Smooth muscle cell (in vitro differentiated cells): ENCODE results near the gene RELL2. TPM values are rescaled to one million over a fixed set of nuclear protein-coding genes. Genes with fewer than 3 reads are reported as not detected.

Experiments
- DNase-seq: peaks from one replicate; lab custom pipeline; 2025; ENCODE audit not compliant: unreplicated experiment; lab: John Stamatoyannopoulos, UW
- H2AFZ ChIP-seq: fragments of 200-600 bp; sonication (generic); 2 replicates; pipeline ENCODE4 v1.6.0; 2016; ENCODE audit warnings: antibody characterized with exemption, low read depth, mild to moderate bottlenecking
- H3F3A ChIP-seq: fragments of 200-600 bp; sonication (generic); 2 replicates; pipeline ENCODE4 v1.6.0; 2017; ENCODE audit warnings: antibody characterized with exemption, low read depth
- H3K27ac ChIP-seq: fragments of 200-600 bp; sonication (generic); 2 replicates; pipeline ENCODE4 v1.5.1; 2016; ENCODE audit warnings: low read depth, mild to moderate bottlenecking
- H3K27me3 ChIP-seq: fragments of 200-600 bp; sonication (generic); 2 replicates; pipeline ENCODE4 v1.6.1; 2016; ENCODE audit warnings: low read depth, mild to moderate bottlenecking
- H3K36me3 ChIP-seq: fragments of 200-600 bp; sonication (generic); 2 replicates; pipeline ENCODE4 v1.5.1; 2016; ENCODE audit warnings: low read depth
- H3K4me1 ChIP-seq: fragments of 200-600 bp; sonication (generic); 2 replicates; pipeline ENCODE4 v1.5.1; 2016; ENCODE audit warnings: low read depth
- H3K4me2 ChIP-seq: fragments of 200-600 bp; sonication (generic); 2 replicates; pipeline ENCODE4 v1.6.0; 2016; ENCODE audit warnings: mild to moderate bottlenecking
- H3K4me3 ChIP-seq: fragments of 200-600 bp; sonication (generic); 2 replicates; pipeline ENCODE4 v1.5.1; 2016; ENCODE audit warnings: mild to moderate bottlenecking
- H3K79me2 ChIP-seq: fragments of 200-600 bp; sonication (generic); 2 replicates; pipeline ENCODE4 v1.6.0; 2016; ENCODE audit warnings: low read depth, mild to moderate bottlenecking
- H3K9ac ChIP-seq: fragments of 200-600 bp; sonication (generic); 2 replicates; pipeline ENCODE4 v1.6.0; 2016; ENCODE audit warnings: low read depth
- H3K9me3 ChIP-seq: fragments of 200-600 bp; sonication (generic); replicated peaks from 2 replicates; pipeline ENCODE4 v1.5.1; 2016; ENCODE audit warnings: low read depth
- H4K20me1 ChIP-seq: fragments of 200-600 bp; sonication (generic); 2 replicates; pipeline ENCODE4 v1.6.0; 2016; ENCODE audit warnings: low read depth
- WGBS: methylation state at CpG from one replicate; pipeline ENCODE4 v1.1.7; 2016; ENCODE audit warnings: low lambda C conversion rate; 5-methylcytosine and 5-hydroxymethylcytosine counted together
- polyA plus RNA-seq: library from polyadenylated mRNA; unstranded; fragments of >200 nt; fragmentation: Nextera tagmentation; extraction: Ambion mirVana; gene quantifications from 2 replicates; pipeline ENCODE4 v1.2.1, GENCODE V29; 2016
- total RNA-seq: library from RNA; depleted of rRNA; stranded (reverse); fragments of >200 nt; gene quantifications from 2 replicates; pipeline ENCODE4 v1.2.3, GENCODE V29; 2014
- TF ChIP-seq, protein P1 (sequence below): fragments of 200-600 bp; sonication (generic); IDR thresholded peaks from 2 replicates; pipeline ENCODE4 v1.5.1; 2017; ENCODE audit warnings: borderline replicate concordance, mild to moderate bottlenecking, antibody characterized with exemption; ENCODE audit not compliant: insufficient read depth, poor library complexity, severe bottlenecking

RELL2 gene
- total and polyA plus RNA-seq, 2 experiments from 2014 or later = 4.2 to 8.7 TPM

DNA sequence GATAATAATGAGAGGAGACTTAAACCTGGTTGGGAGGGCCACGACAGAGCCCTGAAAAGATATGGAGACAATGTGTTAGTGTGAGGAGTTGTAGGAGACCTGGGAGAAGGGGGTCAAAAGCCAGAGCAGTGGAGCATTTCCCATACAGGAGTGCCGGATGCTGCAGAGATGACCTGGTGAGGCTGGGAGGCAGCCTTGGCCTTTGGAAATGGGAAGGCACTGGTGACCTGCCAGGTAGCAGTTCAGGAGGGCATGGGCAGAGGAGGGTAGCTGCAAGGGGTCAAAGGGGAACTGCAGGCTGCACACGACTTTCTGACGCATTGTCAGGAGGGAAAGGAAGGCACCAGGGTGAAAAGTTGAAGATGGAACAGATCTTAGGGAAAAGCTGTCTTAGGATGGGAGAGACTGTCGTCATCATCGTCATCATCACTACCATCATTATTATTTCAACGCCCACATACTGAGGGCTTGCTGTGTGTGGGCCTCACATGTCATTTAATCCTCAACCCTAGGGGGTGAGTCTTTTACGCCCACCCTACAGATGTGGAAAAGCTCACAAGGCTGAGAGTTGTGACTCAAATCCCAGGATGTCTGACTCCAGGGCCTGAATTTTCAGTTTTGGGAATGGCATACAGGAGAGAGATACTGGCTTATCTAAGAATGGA, 31.9 kb downstream of the RELL2 start:
- no peak overlapping the region for H3K9ac ChIP-seq
- no peaks in the 10 kb centered on the region for H4K20me1 ChIP-seq
- DNase-seq = no peak
- H3K27ac ChIP-seq = peak overlapping the region; percentile 77
- no peaks in the 10 kb centered on the region for H3K27me3 ChIP-seq
- no peak overlapping the region for H3K4me3 ChIP-seq
- H3K36me3 ChIP-seq = no peaks in the 10 kb centered on the region
- H2AFZ ChIP-seq = no peak overlapping the region
- H3K9me3 ChIP-seq = no peaks in the 10 kb centered on the region
- TF ChIP-seq, protein P1, sequence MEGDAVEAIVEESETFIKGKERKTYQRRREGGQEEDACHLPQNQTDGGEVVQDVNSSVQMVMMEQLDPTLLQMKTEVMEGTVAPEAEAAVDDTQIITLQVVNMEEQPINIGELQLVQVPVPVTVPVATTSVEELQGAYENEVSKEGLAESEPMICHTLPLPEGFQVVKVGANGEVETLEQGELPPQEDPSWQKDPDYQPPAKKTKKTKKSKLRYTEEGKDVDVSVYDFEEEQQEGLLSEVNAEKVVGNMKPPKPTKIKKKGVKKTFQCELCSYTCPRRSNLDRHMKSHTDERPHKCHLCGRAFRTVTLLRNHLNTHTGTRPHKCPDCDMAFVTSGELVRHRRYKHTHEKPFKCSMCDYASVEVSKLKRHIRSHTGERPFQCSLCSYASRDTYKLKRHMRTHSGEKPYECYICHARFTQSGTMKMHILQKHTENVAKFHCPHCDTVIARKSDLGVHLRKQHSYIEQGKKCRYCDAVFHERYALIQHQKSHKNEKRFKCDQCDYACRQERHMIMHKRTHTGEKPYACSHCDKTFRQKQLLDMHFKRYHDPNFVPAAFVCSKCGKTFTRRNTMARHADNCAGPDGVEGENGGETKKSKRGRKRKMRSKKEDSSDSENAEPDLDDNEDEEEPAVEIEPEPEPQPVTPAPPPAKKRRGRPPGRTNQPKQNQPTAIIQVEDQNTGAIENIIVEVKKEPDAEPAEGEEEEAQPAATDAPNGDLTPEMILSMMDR = no peak
- no peak overlapping the region for H3K4me2 ChIP-seq
- no peaks in the 10 kb centered on the region for H3K79me2 ChIP-seq
- H3F3A ChIP-seq = no peaks in the 10 kb centered on the region
- no peaks in the 10 kb centered on the region for H3K4me1 ChIP-seq
- 61% methylated on average over 8 of the region's 8 CpGs for WGBS

DNA sequence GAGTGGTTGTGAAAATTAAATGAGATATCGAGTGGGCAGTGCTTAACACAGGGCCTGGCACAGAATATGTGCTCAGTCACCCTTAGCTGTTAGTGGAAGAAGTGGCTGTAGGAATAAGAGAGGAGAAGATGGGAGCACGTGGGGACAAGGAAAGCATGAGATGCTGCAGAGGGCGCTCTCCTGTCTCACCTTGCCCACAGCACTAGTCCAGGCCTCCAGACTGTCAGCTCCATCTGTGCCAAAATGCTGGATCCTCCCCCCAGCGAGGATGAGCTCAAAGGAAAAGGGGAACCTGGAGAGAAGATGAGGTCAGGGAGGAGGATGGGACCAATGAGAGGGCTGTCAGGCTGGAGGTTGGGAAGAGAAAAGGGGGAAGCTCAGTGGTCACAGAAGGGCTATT, 32.7 kb downstream of the RELL2 start:
- peak overlapping the region; percentile 15 for H3K9ac ChIP-seq
- peak overlapping the region; percentile 77 for H3K27ac ChIP-seq
- H3K27me3 ChIP-seq = no peaks in the 10 kb centered on the region
- TF ChIP-seq, protein P1 = no peak
- H3K4me2 ChIP-seq = no peak overlapping the region
- no peaks in the 10 kb centered on the region for H3K4me1 ChIP-seq
- no peak overlapping the region for H3K4me3 ChIP-seq
- no peaks in the 10 kb centered on the region for H3K9me3 ChIP-seq
- no peaks in the 10 kb centered on the region for H3K79me2 ChIP-seq
- H3F3A ChIP-seq = no peaks in the 10 kb centered on the region
- DNase-seq = no peak
- H3K36me3 ChIP-seq = no peaks in the 10 kb centered on the region
- H2AFZ ChIP-seq = no peak overlapping the region
- WGBS = 76% methylated on average over 4 of the region's 4 CpGs
- H4K20me1 ChIP-seq = no peaks in the 10 kb centered on the region

DNA sequence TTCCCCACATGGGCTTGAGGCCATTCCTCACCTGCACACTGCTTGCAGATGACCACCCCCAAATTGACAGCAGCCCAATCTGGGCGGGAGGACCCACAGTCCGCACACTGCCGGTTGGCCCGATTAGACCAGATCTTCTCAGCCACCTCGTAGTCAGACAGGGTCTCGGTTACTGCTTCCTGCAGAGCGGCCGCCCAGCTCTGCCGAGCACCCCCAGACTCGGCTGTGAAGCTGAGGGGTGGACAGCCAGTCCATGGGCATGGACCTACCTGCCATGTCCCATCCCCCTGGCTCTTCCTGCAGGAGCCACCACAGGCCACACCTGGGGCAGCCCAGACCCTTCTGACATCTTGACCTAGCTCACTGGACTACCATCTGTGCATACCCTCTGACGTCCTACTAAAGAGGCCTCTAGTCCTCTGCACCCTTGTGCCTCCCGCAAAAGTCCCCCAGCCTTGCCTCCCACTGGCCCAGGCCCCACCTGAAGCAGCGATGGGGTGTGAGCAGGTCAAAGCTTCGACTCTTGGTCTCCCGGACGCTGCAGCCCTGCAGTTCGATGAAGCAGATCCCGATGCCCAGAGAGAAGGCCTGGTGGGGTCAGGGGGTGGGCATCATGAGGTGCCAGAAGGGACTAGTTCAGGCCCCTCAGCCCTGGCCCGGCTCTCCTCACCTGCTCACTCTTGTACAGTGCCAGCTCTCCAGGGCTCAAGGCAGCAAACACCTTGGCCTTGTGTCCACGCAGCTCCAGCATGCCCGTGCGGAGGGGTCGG, 35.5 kb downstream of the RELL2 start:
- WGBS = 99% methylated on average over 23 of the region's 23 CpGs
- Histone ChIP-seq H3K4me2 (no peak overlapping the region), H3K4me3 (no peak overlapping the region), H3K27ac (no peak overlapping the region), H3K36me3 (no peaks in the 10 kb centered on the region), H3F3A (no peaks in the 10 kb centered on the region), H3K79me2 (no peaks in the 10 kb centered on the region), H3K9me3 (no peaks in the 10 kb centered on the region), H3K9ac (no peak overlapping the region), H3K4me1 (no peaks in the 10 kb centered on the region), H4K20me1 (no peaks in the 10 kb centered on the region), H2AFZ (no peak overlapping the region), H3K27me3 (no peaks in the 10 kb centered on the region)
- no peak for DNase-seq
- TF ChIP-seq, protein P1 = no peak
